ENCODE data around the gene EHBP1.

DNA sequence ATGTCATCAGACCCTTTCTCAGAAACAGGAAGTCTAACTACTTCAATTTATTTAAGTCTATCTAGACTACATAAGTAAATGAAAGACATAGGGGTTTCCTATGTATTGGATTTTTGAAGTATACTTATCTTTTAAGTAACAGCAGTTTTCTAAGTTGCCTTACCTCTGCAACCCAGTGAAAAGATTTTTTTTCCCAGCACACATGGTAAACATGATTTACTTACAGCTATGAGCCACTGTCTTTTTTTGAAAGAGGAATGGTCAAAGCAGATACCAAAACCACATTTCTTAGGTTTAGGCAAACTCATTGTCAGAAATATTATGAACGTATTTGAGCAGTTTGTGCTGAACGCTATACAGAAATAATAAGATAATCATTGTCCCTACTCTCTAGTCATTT, 266.4 kb downstream of the EHBP1 start:
- TF ChIP-seq, protein P1, sequence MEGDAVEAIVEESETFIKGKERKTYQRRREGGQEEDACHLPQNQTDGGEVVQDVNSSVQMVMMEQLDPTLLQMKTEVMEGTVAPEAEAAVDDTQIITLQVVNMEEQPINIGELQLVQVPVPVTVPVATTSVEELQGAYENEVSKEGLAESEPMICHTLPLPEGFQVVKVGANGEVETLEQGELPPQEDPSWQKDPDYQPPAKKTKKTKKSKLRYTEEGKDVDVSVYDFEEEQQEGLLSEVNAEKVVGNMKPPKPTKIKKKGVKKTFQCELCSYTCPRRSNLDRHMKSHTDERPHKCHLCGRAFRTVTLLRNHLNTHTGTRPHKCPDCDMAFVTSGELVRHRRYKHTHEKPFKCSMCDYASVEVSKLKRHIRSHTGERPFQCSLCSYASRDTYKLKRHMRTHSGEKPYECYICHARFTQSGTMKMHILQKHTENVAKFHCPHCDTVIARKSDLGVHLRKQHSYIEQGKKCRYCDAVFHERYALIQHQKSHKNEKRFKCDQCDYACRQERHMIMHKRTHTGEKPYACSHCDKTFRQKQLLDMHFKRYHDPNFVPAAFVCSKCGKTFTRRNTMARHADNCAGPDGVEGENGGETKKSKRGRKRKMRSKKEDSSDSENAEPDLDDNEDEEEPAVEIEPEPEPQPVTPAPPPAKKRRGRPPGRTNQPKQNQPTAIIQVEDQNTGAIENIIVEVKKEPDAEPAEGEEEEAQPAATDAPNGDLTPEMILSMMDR (IDR thresholded peaks at IDR 0.05 in 4 of 5, conservative IDR thresholded peaks at IDR 0.05 in 1 of 5), result no peak
- no peak for TF ChIP-seq POLR2A (IDR thresholded peaks at IDR 0.05)

Data from gastrocnemius medialis (tissue), 4 donors.